Activated naive CD4-positive, alpha-beta T cell (primary cell): ENCODE data around the gene CTCFL.

Source experiments
- DNase-seq, 4 experiments: peaks; one replicate each; lab custom pipeline; 2025; lab: John Stamatoyannopoulos, UW

CTCFL gene

GRCh38 chr20:57560554-57561355, 35.8 kb upstream of the CTCFL start, which contains the start of gene PCK1:
PCK1 (plus strand) TSS chr20:57561110; CDS start chr20:57561412, 302 bp downstream.
- no peak for DNase-seq

GRCh38 chr20:57559658-57560553, 35.0 kb upstream of the CTCFL start:
- DNase-seq: no peak

GRCh38 chr20:57559289-57559634, 34.3 kb upstream of the CTCFL start:
- no peak for DNase-seq

GRCh38 chr20:57558614-57559288, 33.8 kb upstream of the CTCFL start:
- DNase-seq: no peak

GRCh38 chr20:57557926-57558613, 33.1 kb upstream of the CTCFL start:
- DNase-seq: no peak

GRCh38 chr20:57556980-57557274, 32.0 kb upstream of the CTCFL start:
- no peak for DNase-seq

GRCh38 chr20:57555457-57556184, 30.7 kb upstream of the CTCFL start:
- no peak for DNase-seq

GRCh38 chr20:57553376-57554018, 28.6 kb upstream of the CTCFL start:
- DNase-seq: no peak

GRCh38 chr20:57552471-57552870, 27.5 kb upstream of the CTCFL start:
- no peak for DNase-seq

GRCh38 chr20:57548177-57549058, 23.5 kb upstream of the CTCFL start:
- no peak for DNase-seq

- DNase-seq: no peak
Measured at GRCh38 chr20:57546956-57547649, 22.2 kb upstream of the CTCFL start.

GRCh38 chr20:57545927-57546662, 21.2 kb upstream of the CTCFL start:
- no peak for DNase-seq

GRCh38 chr20:57544838-57545564, 20.1 kb upstream of the CTCFL start:
- DNase-seq: no peak

- no peak for DNase-seq
Measured at GRCh38 chr20:57543754-57544153, 18.8 kb upstream of the CTCFL start.

- no peak for DNase-seq
Measured at GRCh38 chr20:57540890-57541580, 16.1 kb upstream of the CTCFL start.

- no peak for DNase-seq
Measured at GRCh38 chr20:57539889-57540288, 14.9 kb upstream of the CTCFL start.

- no peak for DNase-seq
Measured at GRCh38 chr20:57537822-57538221, 12.9 kb upstream of the CTCFL start.
